Hippocampal formation (tissue), 2 donors: Measurements from ENCODE around the gene G3BP2.

ENCODE experiments used
- DNase-seq, 2 donors: peaks; one replicate each; lab custom pipeline; 2025; lab: John Stamatoyannopoulos, UW

G3BP2 gene

DNA sequence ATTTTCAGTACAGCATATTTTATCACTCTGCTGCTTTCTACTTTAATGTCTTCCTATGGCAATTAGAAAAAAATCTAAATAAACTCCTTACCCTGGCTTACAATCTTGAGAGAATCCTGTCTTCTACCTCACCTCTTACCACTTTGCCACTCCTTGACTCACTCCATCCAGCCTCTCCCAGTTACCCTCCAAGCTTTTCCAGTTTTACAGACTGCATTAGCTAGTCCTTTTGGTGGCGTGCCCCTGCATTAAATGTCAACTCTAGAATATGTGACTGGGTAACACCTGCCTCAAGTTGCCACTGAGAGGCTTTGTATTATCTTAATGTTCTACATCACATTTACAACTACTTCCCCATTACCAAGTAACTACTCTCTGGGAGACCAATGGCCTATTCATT is 35.4 kb downstream of the G3BP2 start:
- no peak for DNase-seq

DNA sequence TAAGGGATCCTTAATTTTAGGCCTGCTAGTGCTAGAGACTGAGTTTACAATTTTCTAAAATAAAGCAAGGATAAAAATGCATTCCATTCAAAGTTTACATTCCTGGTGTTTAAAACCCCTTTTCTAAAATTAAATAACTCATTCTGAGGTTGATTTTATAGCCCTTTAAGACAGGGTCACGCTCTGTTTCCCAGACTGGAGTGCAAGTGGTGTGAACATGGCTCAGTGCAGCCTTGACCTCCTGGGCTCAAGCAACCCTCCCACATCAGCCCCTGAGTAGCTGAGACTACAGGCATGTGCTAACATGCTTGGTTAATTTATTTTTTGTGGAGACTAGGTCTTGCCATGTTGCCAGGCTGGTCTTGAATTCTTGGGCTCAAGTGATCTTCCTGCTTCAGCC is 36.0 kb downstream of the G3BP2 start:
- no peak for DNase-seq

DNA sequence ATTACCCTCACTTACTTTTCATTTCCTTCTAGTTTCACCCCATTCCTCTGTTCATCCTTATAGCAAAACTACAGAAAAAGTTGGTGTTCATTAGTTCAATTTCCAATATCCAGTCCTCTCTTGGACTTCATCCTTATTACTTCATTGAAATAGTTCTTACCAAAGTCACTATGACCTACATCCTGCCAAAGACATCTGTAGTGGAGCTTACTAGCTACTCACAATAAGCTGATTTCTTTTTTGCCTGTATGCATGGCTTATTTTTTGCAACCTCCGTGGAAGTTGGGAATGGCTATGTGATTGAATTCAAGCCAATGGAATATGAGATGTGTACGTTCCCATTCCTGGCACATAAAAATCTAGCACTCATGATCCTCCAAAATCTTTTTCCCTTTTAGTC is 38.3 kb downstream of the G3BP2 start:
- DNase-seq: no peak

DNA sequence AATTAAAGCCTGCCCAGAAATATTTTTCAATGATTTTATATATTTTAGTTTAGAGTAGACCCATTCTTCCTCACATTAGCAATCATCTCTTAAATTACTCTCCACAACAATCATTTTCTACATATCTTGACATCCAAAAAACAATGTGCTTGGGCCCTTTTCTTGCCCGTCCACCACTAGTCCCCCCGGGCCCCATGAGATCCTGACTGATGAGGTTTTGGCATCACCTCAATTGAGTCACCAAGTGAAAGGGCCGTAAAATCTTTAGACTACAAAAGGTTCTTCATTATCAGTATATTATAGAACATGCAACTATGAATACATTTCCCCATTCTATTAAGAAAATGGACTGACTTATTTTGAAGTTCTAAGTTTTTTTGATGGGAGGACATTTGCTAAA is 38.9 kb downstream of the G3BP2 start:
- DNase-seq: no peak

DNA sequence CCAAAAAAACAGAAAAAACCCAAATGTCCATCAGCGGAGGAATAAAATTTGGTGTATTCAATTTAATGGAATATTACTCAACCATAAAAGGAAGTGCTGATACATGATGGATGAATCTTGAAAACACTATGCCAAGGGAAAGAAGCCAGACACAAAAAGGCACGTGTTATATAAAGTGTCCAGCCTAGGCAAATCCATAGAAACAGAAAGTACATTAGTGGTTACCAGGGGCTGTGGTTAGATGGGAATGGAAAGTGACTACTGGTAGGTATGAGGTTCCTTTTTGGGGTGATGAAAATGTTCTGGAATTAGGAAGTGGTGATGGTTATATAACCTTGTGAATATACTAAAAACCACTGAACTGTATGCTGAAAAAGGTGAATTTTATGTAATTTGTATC is 39.4 kb downstream of the G3BP2 start:
- no peak for DNase-seq

DNA sequence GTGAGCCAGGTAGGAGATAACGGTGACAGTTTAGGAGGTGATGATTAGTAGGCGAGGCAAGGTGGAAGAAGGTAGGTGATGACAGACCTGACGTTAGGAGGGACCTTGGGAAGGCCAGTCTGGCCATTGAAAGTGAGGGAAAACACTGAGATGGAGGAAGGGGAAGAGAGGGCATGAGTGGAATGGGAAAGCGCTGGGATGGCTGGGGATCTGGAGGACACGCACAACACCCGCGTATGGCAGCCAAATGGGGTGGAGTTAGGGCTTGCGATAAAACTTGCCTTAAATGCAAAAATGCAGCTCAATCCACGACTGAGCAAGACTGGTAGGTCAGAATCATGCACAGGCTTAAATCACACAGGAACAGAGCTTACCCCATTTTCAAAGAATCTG is 42.3 kb downstream of the G3BP2 start:
- peak in 1 of 2 donors; percentile 16 for DNase-seq

DNA sequence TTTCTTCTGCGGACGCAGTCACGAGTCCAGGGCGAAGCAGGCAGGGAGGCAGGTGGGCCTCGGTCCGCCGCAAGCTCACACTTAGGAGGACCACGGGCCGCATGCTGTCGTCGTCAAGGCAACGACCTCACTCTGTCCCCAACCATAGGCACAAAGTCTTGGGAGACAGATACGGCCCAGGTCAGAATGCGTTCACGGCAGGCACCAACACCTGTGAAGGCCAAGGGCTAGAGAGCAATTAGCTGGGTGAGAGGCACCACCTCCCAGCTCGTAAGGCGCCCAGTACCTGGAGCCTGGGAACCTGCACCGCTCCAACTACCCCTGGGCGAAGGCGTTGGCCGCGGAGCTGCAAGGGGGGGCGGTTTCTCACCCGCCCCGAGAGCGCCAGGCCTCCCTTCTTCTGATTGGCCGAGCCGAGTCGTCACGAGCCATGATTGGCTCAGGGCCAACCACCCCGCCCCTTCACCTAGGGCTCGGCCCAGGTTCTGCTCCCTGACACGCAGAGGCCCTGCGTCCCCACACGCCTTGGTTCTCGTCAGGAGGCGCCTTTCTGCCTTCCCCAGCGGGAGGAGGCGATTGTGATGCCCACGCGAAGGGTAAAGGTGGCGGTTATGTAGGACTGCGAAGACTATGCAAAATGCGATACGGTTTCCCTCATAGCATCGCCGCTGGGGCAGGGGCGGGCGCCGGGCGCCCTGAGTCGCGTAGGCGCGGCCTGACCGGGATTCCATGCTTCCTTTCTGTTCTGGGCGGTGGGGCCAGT is 42.9 kb downstream of the G3BP2 start, which contains the start of gene CDKL2:
TSS of gene CDKL2 (minus strand) at position 355 of the 763 bp plus-strand sequence. CDS start 4,540 bp downstream, outside the sequence.
- peak; percentile 26 to 74 for DNase-seq

DNA sequence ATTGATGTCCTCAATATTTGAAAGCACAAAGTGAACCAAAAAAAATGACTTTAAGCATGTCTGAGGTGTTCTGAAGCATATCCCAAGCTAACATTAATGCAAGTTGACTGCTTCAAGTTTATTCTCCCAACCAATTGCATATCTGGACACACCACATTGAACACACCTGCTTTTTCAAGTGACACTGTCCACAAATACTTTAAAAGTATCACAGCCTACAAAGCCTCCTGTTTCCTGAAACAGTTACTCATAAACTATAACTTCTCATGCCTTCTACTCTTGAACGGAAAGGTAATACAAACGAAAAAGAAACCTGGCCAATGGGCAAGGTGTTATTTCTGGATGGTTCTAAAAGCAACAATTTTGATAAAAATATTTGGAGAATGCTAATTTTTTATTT is 44.0 kb downstream of the G3BP2 start:
- no peak for DNase-seq

DNA sequence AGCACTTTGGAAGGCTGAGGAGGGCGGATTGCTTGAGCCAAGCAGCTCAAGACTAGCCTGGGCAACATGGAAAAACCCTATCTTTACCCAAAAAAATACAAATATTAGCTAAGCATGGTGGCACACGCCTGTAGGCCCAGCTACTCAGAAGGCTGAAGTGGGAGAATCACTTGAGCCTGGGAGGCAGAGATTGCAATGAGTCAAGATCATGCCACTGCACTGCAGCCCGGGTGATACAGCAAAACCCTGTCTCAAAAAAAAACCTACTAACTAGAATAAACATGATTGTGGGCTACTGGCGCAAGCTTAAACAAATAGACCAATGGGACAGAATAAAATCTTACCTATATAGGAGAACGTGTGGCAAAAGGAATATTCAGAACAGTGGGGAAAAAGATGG is 50.2 kb downstream of the G3BP2 start:
- DNase-seq: no peak

DNA sequence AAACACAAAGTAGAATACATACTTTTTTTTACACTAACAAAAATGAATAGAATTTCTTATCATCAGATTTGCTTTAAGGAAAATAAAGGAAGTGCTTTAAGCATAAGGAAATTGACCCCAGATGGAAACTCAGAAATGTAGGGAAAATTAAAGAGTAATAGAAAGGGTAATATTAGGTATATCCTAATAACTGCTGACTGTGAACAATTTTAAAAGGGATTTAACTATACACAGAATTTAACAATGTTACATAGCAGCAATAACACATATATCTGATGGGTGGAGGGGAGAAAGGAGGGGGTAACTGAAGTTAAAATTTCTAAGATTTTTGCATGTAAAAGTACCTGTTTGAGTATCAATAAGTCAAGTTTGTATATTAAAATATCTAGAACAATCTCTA is 51.5 kb downstream of the G3BP2 start:
- no peak for DNase-seq

DNA sequence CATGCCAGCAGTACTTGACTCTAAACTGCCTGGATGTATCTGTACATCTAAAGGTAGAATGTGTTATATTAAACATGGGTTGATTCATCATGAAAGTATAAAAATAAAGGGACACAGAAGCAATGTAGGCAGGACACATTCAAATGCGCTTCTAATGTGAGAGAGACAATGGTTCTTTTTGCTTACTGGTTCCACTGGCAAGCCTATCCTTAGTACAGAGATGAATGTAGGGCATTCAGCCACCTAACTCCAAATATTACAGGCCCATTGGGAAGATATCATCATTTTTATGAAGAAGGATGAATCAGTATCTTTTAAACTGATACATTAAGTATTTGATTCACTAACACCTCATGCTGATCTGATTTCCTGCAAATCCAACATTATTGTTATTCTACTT is 60.9 kb downstream of the G3BP2 start:
- DNase-seq: peak in 1 of 2 donors; percentile 15

DNA sequence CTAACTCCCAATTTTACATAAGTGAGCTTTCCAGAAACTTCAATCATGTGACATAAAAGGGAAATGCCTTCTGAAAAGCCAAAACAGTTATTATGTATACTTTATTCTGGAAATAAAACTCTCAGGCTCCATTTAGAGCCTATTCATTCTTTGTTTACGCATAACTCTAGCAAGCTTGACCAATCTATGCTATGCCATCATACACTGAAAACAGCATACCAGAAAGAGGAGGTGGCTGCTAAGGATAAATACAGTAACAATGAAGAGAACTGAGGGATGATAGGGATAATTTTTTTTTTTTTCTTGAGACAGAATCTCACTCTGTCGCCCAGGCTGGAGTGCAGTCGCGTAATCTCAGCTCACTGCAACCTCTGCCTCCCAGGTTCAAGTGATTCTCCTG is 67.3 kb downstream of the G3BP2 start:
- no peak for DNase-seq

DNA sequence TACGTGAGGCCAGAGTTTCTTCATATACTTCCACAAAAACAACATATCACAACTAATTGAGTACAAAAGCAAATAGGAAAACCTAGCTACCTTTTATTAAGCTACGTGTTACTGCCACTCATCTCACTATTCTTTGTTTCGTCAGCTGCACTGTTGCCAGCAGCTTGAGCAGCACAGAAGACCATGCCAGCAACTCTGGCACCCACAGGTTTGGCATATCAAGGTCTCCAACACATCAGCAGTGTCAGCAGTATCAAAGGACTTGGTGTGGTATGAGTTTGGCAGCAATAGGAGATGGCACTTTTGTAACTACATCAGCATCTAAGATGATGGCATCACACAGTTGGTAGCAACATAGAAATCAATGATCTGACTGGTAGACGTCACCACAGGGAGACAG is 73.6 kb downstream of the G3BP2 start:
- DNase-seq: no peak

DNA sequence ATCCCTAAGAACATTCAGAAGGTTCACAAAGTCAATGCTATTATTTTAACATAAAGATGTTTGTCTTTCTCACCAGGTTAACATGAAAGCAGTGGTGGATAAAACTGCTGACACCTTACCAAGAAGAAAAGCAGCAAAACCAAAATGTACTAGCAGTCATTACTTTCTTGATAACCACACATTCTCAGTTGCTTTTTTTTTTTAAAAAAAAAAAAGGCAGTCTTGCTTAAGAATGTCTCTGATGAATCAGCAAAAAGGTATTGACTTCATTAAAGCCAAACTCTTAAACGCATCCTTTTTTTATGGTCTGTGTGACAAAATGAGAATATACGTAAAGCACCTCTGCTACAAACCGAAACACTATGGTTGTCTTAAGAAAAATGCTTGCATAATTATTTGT is 74.8 kb downstream of the G3BP2 start:
- DNase-seq: no peak

DNA sequence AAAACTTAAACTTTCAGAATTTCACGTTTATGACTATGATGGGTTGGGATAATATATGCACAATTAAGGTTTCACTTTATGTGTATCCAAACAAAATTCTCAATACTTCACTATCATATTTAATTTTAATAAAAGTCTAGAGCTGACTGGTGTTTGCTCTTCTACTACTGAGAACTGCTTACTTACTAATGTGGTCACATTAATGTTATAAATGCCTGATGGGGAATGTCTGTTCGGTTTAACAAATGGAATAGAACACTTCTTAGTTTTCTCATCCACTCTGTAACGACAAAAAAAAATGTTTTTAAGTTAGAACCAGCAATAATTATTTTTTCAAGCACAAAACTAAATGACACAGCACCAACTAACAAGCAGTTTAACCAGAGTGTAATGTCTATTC is 77.2 kb downstream of the G3BP2 start:
- no peak for DNase-seq

DNA sequence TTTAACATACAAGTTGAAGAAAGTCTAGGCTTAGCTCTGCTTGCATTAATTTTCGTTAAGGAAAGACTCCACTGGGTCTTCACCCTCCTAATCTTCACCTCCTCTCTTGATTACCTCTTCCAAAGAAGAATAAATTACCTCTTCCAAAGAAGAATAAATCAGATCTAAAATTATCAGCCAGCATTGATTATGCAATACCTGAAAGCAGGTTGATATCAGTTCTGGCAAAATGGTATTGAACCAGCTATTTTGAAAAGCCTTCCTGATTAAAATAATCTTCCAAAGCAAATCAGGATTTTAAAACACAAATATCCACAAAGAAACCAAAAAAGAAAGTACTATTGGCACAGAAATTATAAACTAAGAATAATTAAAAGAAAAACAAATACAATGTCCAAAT is 79.8 kb downstream of the G3BP2 start:
- DNase-seq: no peak
